HFF-Myc (cell line): ENCODE measurements around the gene NBEA.

Source experiments
- DNase-seq: peaks from one replicate; pipeline ENCODE4 v3.0.0-alpha.2; 2011; ENCODE audit warnings: low read depth; ENCODE audit errors: extremely low read depth
- H3K4me3 ChIP-seq: replicated peaks from 2 replicates; pipeline ENCODE4 v1.5.1; 2011; ENCODE audit warnings: low read depth, mild to moderate bottlenecking, control low read depth, low read length
- TF ChIP-seq, protein P1 (sequence below): IDR thresholded peaks from 2 replicates; pipeline ENCODE4 v1.5.1; 2012; ENCODE audit warnings: mild to moderate bottlenecking, low read depth, low read length, control low read depth; ENCODE audit errors: missing control alignments

NBEA gene

DNA sequence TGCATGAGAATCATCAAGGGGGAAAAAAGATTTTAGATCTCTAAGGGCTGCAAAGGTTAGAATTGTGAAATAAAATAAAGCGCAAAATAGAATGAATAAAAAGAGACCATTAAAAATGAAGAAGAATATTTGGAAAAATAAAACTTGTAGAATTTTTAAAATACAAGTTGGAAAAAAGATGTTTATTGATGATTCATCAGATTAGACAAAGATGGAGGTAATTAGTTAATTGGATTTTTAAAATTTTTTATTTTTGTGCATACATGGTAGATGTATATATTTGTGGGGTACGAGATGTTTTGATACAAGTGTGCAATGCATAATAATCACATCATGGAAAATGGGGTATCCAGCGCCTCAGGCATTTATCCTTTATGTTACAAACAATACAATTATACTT, 391.1 kb downstream of the NBEA start:
- no peak overlapping the region for H3K4me3 ChIP-seq
- DNase-seq, result no peak
- TF ChIP-seq, protein P1, sequence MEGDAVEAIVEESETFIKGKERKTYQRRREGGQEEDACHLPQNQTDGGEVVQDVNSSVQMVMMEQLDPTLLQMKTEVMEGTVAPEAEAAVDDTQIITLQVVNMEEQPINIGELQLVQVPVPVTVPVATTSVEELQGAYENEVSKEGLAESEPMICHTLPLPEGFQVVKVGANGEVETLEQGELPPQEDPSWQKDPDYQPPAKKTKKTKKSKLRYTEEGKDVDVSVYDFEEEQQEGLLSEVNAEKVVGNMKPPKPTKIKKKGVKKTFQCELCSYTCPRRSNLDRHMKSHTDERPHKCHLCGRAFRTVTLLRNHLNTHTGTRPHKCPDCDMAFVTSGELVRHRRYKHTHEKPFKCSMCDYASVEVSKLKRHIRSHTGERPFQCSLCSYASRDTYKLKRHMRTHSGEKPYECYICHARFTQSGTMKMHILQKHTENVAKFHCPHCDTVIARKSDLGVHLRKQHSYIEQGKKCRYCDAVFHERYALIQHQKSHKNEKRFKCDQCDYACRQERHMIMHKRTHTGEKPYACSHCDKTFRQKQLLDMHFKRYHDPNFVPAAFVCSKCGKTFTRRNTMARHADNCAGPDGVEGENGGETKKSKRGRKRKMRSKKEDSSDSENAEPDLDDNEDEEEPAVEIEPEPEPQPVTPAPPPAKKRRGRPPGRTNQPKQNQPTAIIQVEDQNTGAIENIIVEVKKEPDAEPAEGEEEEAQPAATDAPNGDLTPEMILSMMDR, result no peak

DNA sequence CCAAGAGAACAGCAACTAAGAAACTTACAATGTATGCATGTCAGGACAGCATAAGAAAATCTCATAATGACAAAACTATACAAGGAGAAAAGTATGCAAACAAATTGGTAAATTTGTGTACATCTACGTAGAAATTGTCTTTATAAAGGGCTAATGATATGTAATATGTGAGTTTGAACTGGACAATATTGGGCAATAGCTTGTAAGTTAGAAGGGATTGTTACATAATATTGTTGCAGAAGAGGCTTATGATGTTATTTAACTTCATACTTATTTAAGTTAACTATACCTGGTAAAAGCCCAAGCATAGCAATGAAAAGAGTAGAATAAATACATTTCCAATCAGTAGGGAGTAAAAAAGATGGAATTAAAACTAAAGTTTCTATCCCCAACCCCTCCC, 400.4 kb downstream of the NBEA start:
- H3K4me3 ChIP-seq, result no peak overlapping the region
- TF ChIP-seq, protein P1, result no peak
- DNase-seq, result no peak

DNA sequence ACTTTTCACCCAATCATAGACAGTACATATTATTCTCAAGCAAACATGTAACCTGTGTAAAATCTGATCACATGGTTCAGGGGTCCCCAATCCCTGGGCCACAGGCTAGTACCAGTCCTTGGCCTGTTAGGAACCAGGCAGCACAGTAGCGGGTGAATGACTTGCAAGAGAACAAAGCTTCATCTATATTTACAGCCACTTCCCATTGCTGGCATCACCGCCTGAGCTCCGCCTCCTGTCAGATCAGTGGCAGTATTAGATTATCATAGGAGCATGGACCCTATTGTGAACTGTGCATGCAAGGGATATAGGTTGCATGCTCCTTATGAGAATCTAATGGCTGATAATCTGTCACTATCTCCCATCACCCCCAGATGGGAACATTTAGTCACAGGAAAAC, 401.3 kb downstream of the NBEA start:
- H3K4me3 ChIP-seq, result no peak overlapping the region
- no peak for DNase-seq
- TF ChIP-seq, protein P1, result no peak

DNA sequence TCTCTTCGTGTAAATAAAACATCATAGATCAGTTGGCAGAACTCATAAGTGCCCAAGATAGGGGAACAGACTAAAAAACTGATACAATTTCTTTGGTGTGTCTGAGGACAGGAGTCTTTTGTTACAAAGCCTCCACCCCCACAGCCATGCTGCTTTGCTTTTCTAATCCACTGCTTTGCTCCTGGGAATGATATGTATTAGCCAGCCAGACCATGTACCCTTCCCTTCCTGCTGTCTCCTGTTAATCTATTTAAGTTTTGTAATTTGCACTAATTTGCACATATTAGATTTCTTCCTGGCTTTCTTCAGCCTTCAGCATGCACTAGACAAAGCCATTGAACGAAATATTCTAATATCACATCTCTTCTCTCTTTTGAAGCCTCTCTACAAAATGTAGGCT, 403.9 kb downstream of the NBEA start:
- TF ChIP-seq, protein P1, result no peak
- no peak overlapping the region for H3K4me3 ChIP-seq
- no peak for DNase-seq

DNA sequence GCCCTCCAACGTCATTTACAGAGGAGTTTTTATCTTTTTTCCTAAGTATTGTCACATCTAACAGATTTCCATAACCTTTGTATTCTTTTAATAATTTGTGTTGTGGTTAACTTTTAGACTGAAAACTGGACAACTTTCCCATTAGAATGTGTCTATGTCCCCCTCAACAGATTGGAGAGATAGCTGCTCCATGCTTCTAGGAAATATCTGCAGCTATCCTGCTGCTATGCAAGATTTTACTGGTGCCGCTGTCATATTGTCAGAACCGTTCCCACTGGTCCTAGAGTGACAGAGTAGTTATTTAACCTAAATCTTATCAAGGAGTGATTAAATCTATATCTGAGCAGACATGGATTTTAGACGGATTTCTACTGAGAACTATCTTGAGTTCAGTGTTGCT, 404.4 kb downstream of the NBEA start:
- H3K4me3 ChIP-seq, result no peak overlapping the region
- TF ChIP-seq, protein P1, result no peak
- no peak for DNase-seq

DNA sequence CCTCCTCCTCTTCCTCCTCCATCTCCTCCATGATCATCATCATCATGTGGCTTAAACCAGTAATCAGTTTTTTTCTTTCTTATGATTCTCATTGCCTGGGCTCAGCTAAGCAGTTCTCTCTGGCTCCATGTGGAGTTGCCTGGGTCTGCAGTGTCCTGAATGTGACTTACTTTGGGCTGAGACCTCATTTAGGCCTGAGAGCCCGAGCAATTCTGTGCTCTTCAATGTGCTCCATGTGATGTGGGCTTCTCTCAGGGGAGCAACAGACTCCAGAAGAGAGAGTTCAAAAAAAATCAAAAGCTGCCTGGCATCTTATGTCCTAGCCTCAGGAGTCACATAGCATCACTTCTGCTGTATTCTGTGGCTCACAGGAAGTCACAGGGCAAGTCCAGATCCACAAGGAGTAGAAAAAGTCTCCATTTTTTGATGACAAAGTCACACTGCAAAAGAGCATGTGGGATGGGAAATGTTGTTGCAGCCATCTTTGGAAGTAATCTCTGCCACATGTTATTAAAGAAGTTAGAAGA, 405.7 kb downstream of the NBEA start:
- no peak for DNase-seq
- TF ChIP-seq, protein P1, result no peak

DNA sequence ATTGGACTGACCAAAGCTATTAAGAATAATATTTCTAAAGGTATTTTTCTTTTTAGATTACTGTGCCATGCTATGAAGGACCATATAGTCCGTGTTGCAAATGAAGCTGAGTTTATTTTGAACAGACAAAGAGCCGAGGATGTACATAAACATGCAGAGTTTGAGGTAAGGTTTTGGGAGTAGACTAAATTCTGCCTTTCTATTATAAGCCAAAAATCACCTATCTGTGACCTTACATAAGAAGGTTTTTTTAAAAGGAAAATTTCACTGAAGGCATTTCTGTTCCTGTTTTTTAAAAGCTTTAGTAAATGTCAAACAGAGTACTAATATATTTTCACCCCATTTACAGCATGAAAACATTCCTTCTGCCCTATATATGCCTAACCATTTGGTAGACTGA, 407.0 kb downstream of the NBEA start:
- TF ChIP-seq, protein P1, result no peak
- no peak overlapping the region for H3K4me3 ChIP-seq
- DNase-seq, result no peak

More for the DNA sequence above, 405.7 kb downstream of the NBEA start:
- H3K4me3 ChIP-seq, result no peak overlapping the region
